Panc1 (cell line): Measurements from ENCODE around the gene ITPRID2.

ENCODE experiments used
- CTCF ChIP-seq: fragments of 450-650 bp; IDR thresholded peaks from 2 replicates; pipeline ENCODE4 v1.5.1; 2017; ENCODE audit warnings: mild to moderate bottlenecking
- POLR2AphosphoS5 ChIP-seq: IDR thresholded peaks from 2 replicates; pipeline ENCODE4 v1.6.1; 2012; ENCODE audit warnings: mild to moderate bottlenecking, low read depth, low read length, moderate library complexity

GRCh38 chr2:181915102-181915501, 23.6 kb downstream of the ITPRID2 start:
- no peak for TF ChIP-seq CTCF
- TF ChIP-seq POLR2AphosphoS5 = no peak
